HepG2 (cell line): ENCODE results near the gene DHX16. TPM values are rescaled to one million over a fixed set of nuclear protein-coding genes. Genes with fewer than 3 reads are reported as not detected.

ENCODE experiments used
- DMAP1 ChIP-seq: IDR thresholded peaks from 2 replicates; pipeline ENCODE4 v1.6.1; 2016
- FOXJ3 ChIP-seq: sonication (generic); formaldehyde crosslinking; IDR thresholded peaks from 2 replicates; pipeline ENCODE4 v1.4.0; 2020; ENCODE audit warnings: missing genetic modification reagents, mild to moderate bottlenecking, borderline replicate concordance
- MBD4 ChIP-seq: IDR thresholded peaks from 2 replicates; pipeline ENCODE4 v1.6.1; 2012; ENCODE audit warnings: low read length, inconsistent platforms, borderline replicate concordance
- MTA1 ChIP-seq: sonication (generic); formaldehyde crosslinking; IDR thresholded peaks from 2 replicates; pipeline ENCODE4 v1.4.0; 2020; ENCODE audit warnings: missing genetic modification reagents, mild to moderate bottlenecking, borderline replicate concordance
- NFIB ChIP-seq: sonication (generic); formaldehyde crosslinking; IDR thresholded peaks from 2 replicates; pipeline ENCODE4 v1.9.0; 2021; ENCODE audit warnings: missing genetic modification reagents, mild to moderate bottlenecking, borderline replicate concordance
- RFXANK ChIP-seq: IDR thresholded peaks from 2 replicates; pipeline ENCODE4 v1.6.1; 2016
- SMARCC2 ChIP-seq: fragments of 450-650 bp; IDR thresholded peaks from 2 replicates; pipeline ENCODE4 v1.6.1; 2017; ENCODE audit warnings: antibody characterized with exemption, mild to moderate bottlenecking
- ZNF24 ChIP-seq: fragments of 450-650 bp; IDR thresholded peaks from 2 replicates; pipeline ENCODE4 v1.6.1; 2017; ENCODE audit warnings: antibody characterized with exemption, mild to moderate bottlenecking
- ZNF335 ChIP-seq: sonication (generic); formaldehyde crosslinking; IDR thresholded peaks from 2 replicates; pipeline ENCODE4 v1.4.0; 2020; ENCODE audit warnings: missing genetic modification reagents
- ZNF407 ChIP-seq: sonication (generic); formaldehyde crosslinking; IDR thresholded peaks from one replicate; pipeline ENCODE4 v1.5.1; 2020; ENCODE audit warnings: mild to moderate bottlenecking, missing genetic modification reagents; ENCODE audit errors: not compliant biosample characterization
- ZNF614 ChIP-seq: IDR thresholded peaks from 2 replicates; pipeline ENCODE4 v1.6.1; 2018; ENCODE audit warnings: missing biosample characterization, missing genetic modification reagents, inconsistent platforms, borderline replicate concordance
- ZZZ3 ChIP-seq: sonication (generic); formaldehyde crosslinking; IDR thresholded peaks from 2 replicates; pipeline ENCODE4 v1.4.0; 2020; ENCODE audit warnings: missing genetic modification reagents, mild to moderate bottlenecking, borderline replicate concordance
- polyA plus RNA-seq, 8 experiments: library from polyadenylated mRNA; depleted of rRNA in 3 of 8; stranded (reverse) in 7 of 8; unstranded in 1 of 8; fragments of >200 nt; fragmentation: Illumina TruSeq in 4 of 8; extraction: Trizol in 4 of 8; gene quantifications; 2 replicates each; pipeline versions ENCODE4 v1.2.1 to v1.2.3, GENCODE V29; 2011 to 2016; ENCODE audit warnings: low read depth in 4 of 8, missing spikeins in 1 of 8, mixed read lengths in 1 of 8; ENCODE audit not compliant: insufficient read depth in 1 of 8
- total RNA-seq, 5 experiments: library from RNA; depleted of rRNA; stranded (reverse); fragments of >200 nt; fragmentation: Illumina TruSeq; extraction: Trizol; gene quantifications; 2 replicates each; pipeline ENCODE4 v1.2.3, GENCODE V29; 2016; ENCODE audit warnings: low read depth in 1 of 5
- TF ChIP-seq, protein P1 (sequence below), 2 experiments: sonication (generic) in 1 of 2; formaldehyde crosslinking in 1 of 2; IDR thresholded peaks; 2 replicates each; pipeline versions ENCODE4 v1.6.1 to v1.9.0; 2014 to 2022; ENCODE audit warnings: antibody characterized with exemption in 1 of 2, borderline replicate concordance in 1 of 2, inconsistent platforms in 1 of 2, low read depth in 1 of 2, missing genetic modification reagents in 1 of 2

Gene DHX16
- total and polyA plus RNA-seq, 2 of the 13 experiments (the other 11 are each of a cell fraction or from before 2014, with no cell fraction given) = 57.0 to 58.5 TPM

GRCh38 chr6:30614044-30614842 lies 58.6 kb downstream of the DHX16 start (continued):
- TF ChIP-seq MBD4 (peak; percentile 84), SMARCC2 (no peak), ZNF614 (CRISPR knock-in tag) (peak; percentile 54), FOXJ3 (no peak), ZNF24 (no peak), ZNF335 (CRISPR knock-in tag) (peak; percentile 9; the same call in 1 of the 2 replicates), ZNF407 (CRISPR knock-in tag) (no peak), RFXANK (CRISPR knock-in tag) (no peak), ZZZ3 (CRISPR knock-in tag) (no peak), MTA1 (CRISPR knock-in tag) (no peak), DMAP1 (CRISPR knock-in tag) (no peak), NFIB (no peak)
- TF ChIP-seq, protein P1, sequence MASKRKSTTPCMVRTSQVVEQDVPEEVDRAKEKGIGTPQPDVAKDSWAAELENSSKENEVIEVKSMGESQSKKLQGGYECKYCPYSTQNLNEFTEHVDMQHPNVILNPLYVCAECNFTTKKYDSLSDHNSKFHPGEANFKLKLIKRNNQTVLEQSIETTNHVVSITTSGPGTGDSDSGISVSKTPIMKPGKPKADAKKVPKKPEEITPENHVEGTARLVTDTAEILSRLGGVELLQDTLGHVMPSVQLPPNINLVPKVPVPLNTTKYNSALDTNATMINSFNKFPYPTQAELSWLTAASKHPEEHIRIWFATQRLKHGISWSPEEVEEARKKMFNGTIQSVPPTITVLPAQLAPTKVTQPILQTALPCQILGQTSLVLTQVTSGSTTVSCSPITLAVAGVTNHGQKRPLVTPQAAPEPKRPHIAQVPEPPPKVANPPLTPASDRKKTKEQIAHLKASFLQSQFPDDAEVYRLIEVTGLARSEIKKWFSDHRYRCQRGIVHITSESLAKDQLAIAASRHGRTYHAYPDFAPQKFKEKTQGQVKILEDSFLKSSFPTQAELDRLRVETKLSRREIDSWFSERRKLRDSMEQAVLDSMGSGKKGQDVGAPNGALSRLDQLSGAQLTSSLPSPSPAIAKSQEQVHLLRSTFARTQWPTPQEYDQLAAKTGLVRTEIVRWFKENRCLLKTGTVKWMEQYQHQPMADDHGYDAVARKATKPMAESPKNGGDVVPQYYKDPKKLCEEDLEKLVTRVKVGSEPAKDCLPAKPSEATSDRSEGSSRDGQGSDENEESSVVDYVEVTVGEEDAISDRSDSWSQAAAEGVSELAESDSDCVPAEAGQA (IDR thresholded peaks at IDR 0.05; ENCODE audit: low read depth) = no peak
- TF ChIP-seq, protein P1 (CRISPR knock-in tag; IDR thresholded peaks at IDR 0.05; ENCODE audit: borderline replicate concordance) = no peak
